NCI-H2196 treated with DMSO at 0.1 percent for 48 hours (cell line): ENCODE measurements around the gene GVQW3.
"Not testable (repeated sequence)": the region's sequence is repeated elsewhere in the genome, so short reads cannot be mapped to it uniquely, and the experiment has no call there.

Experiments used
- DNase-seq: peaks from one replicate; lab custom pipeline; 2025; ENCODE audit not compliant: unreplicated experiment; lab: John Stamatoyannopoulos, UW

The GVQW3 gene

GRCh38 chr11:76385903-76386302 lies 4.8 kb downstream of the GVQW3 start:
- DNase-seq = no peak

DNA sequence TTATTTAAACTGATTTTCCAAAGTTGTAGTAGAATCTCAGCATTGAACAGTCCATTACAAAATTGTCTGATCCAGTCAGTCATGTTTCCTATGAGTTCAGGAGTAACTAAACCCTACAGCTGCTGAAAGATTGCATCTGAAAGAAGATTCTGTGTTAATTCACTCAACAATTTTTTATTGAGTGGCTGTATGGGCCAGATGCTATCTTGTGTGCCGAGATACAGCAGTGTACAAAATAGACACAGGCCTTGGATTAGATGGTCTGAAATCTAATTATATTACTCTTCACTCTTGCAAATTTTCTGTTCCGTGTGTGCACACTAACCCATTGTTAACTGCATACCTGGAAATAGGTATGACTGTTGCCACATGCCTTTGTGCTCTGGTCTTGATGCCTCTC lies 7.3 kb downstream of the GVQW3 start:
- DNase-seq = no peak

GRCh38 chr11:76391021-76391420 lies 9.9 kb downstream of the GVQW3 start:
- DNase-seq = peak; percentile 23

DNA sequence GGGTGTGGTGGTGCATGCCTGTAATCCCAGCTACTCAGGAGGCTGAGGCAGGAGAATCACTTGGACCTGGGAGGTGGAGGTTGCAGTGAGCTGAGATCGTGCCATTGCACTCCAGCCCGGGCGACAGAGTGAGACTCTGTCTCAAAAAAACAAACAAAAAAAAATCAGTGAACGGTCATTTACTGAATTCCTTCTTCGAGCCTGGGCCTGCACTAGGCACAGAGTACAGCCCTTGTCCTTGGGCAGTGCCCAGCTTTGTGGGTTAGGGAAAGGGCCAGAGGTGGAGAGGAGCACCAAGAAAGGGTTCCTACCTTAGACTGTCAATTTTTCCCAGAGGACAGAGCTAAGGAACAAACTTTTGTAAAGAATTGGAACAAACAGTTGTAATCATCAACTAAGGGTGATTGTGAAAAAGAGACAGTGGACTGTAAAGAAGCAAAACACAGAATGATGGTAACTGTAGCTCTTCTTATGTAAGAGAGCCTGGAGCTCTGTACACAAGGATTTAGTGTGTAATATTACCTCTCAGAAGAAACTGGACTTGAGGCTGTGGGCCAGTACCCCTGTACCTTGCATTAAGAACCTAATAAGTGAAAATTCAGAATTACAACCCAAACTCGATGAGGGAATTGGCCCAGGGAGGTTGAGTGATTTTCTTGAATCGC lies 10.8 kb downstream of the GVQW3 start:
- no peak for DNase-seq

GRCh38 chr11:76392870-76393269 lies 11.7 kb downstream of the GVQW3 start:
- DNase-seq = no peak

- no peak for DNase-seq
These were observed 13.3 kb downstream of the GVQW3 start for GRCh38 chr11:76394411-76394810.

GRCh38 chr11:76395296-76395695 lies 14.2 kb downstream of the GVQW3 start:
- no peak for DNase-seq

GRCh38 chr11:76397383-76397782 lies 16.3 kb downstream of the GVQW3 start:
- no peak for DNase-seq

DNA sequence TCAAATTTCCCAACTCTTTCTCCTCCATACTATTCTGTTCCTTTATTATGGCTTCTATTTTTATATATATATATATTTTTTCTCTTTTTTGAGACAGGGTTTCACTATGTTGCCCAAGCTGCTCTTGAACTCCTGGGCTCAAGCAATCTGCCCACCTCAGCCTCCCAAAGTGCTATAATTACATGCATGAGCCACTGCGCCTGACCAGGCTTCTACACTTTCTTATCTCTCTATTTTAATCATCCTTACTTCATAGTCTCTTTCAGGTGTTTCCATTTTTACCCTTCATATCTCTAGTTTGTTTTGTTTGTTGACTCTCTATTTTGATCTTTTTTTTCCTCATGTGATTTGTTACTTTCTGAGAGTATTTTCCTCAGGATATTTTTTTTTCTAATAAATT lies 19.8 kb downstream of the GVQW3 start:
- DNase-seq = no peak

- not testable (repeated sequence) for DNase-seq
These were observed 20.4 kb downstream of the GVQW3 start for GRCh38 chr11:76401484-76401883.

DNA sequence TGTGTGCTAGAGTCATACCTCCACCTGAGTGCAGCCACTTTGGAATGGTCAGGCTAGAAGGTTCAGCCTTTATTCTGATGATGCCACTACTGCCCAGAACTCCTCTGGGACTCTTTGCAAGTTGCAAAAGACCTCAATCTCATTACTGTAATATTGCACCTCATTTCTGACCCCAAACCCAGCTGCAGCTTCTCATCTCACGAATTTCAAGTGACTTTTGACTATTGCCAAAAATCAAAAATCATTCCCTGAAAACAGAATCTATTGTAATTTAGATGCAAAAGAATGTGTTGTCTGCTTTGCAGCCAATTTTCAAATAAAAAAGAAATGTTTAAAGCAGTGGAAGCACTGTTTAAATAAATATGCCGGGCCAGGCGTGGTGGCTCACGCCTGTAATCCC lies 25.2 kb downstream of the GVQW3 start:
- no peak for DNase-seq

GRCh38 chr11:76408171-76408965 lies 27.2 kb downstream of the GVQW3 start:
- no peak for DNase-seq

- no peak for DNase-seq
These were observed 29.8 kb downstream of the GVQW3 start for GRCh38 chr11:76410851-76411357.

DNA sequence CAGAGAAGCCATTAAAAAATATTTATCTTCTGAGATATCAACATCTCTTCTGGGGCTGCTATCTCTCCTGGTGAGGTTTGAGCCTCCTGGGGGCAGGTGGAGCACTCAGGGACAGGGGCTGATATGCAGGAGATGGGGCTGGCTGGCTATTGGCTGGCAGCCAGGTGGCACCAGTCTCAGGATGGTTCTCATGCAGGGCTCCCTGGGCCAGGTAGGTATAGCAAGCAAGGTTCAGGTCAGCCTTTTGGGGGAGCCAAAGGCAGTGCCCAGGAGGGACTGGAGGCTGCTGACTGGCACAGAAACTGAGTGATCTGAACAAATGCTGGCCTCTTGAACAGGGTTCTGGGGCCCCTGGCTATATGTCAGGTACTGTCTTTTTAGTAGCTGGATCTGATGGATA lies 34.0 kb downstream of the GVQW3 start:
- no peak for DNase-seq

GRCh38 chr11:76419896-76420295 lies 38.8 kb downstream of the GVQW3 start:
- no peak for DNase-seq

DNA sequence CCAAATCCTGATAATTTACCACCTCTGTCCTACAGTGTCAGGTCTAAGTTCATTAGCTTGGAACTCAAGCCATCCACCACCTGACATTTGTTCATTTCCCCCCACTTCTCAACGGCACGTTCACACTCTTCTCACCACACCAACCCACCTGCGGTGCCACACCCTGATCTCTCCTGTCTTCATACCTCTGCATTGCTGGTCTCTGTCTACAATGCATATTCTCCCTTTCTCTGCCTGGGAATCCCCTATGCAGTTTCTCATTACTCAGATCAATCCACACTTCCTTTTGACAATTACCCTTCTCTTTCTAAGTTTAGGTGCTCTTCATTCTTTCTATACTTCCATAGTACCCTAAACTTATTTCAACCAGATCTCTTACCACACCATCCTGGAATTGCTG lies 43.3 kb downstream of the GVQW3 start:
- no peak for DNase-seq

GRCh38 chr11:76424891-76425290 lies 43.8 kb downstream of the GVQW3 start:
- no peak for DNase-seq

- DNase-seq = no peak
These were observed 45.5 kb downstream of the GVQW3 start for GRCh38 chr11:76426660-76427059.

- DNase-seq = no peak
These were observed 54.9 kb downstream of the GVQW3 start for GRCh38 chr11:76436020-76436419.

- no peak for DNase-seq
These were observed 62.3 kb downstream of the GVQW3 start for GRCh38 chr11:76443268-76443980.

DNA sequence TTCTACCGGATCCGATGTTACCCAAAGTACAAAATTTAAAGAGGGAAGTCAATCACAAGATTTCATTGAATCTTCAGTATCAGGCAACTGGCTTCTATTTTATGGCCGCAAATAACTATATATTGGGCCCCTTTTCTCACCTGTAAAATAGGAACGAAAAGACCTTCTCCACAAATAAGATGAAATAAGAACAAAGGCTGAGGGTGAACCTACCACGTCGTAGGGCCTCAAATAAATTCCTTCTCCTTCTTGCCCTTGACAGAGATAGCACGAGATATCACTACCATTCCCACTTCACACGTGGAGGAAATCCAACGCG lies 62.9 kb downstream of the GVQW3 start:
- no peak for DNase-seq
